CD8-positive, alpha-beta memory T cell (primary cell): ENCODE data around the gene MYO3B. TPM values are rescaled to one million over a fixed set of nuclear protein-coding genes. Genes with fewer than 3 reads are reported as not detected.

Experiments used
- CTCF ChIA-PET: fragments of 350-600 bp; sonication (Branson Sonifier 250); formaldehyde crosslinking; loops from one replicate; lab custom pipeline; 2021; ENCODE audit warnings: antibody characterized with exemption; lab: Charles Lee
- POLR2A ChIA-PET: fragments of 350-600 bp; sonication (Branson Sonifier 250); formaldehyde crosslinking; loops from one replicate; lab custom pipeline; 2021; ENCODE audit warnings: antibody characterized with exemption; lab: Charles Lee
- DNase-seq, 5 donors: peaks; one replicate each; pipeline versions ENCODE4 v3.0.0 to v3.0.0-alpha.2; 2020 to 2022; ENCODE audit warnings: mixed read lengths in 1 of 5
- H3K27ac ChIP-seq: one replicate; pipeline ENCODE4 v1.7.0; 2013; ENCODE audit warnings: low read depth, mild to moderate bottlenecking, low read length, moderate library complexity
- H3K27me3 ChIP-seq: 2 replicates; pipeline ENCODE4 v1.7.0; 2013; ENCODE audit warnings: low read length, mild to moderate bottlenecking; ENCODE audit not compliant: insufficient read depth, poor library complexity, severe bottlenecking
- H3K36me3 ChIP-seq: 2 replicates; pipeline ENCODE4 v1.7.0; 2013; ENCODE audit warnings: mild to moderate bottlenecking, low read length, moderate library complexity; ENCODE audit not compliant: insufficient read depth
- H3K4me1 ChIP-seq: 2 replicates; pipeline ENCODE4 v1.7.0; 2013; ENCODE audit warnings: mild to moderate bottlenecking, low read length, moderate library complexity; ENCODE audit not compliant: insufficient read depth
- H3K4me3 ChIP-seq: 2 replicates; pipeline ENCODE4 v1.7.0; 2013; ENCODE audit warnings: mild to moderate bottlenecking, low read length
- H3K9me3 ChIP-seq: 2 replicates; pipeline ENCODE4 v1.7.0; 2013; ENCODE audit warnings: mild to moderate bottlenecking, low read length
- H3K27ac Mint-ChIP-seq, 8 donors: one replicate each; pipeline ENCODE4 v1.8.0; 2020 to 2021; ENCODE audit warnings: mixed read lengths in 8 of 8, mild to moderate bottlenecking in 6 of 8, inconsistent platforms in 3 of 8, moderate library complexity in 3 of 8
- H3K27me3 Mint-ChIP-seq, 2 donors: one replicate each; pipeline ENCODE4 v1.8.0; 2020 to 2021; ENCODE audit warnings: mixed read lengths in 2 of 2, mild to moderate bottlenecking in 1 of 2, moderate library complexity in 1 of 2
- H3K36me3 Mint-ChIP-seq, 3 donors: one replicate each; pipeline ENCODE4 v1.8.0; 2020 to 2021; ENCODE audit warnings: mixed read lengths in 3 of 3, inconsistent platforms in 1 of 3, mild to moderate bottlenecking in 1 of 3
- H3K4me1 Mint-ChIP-seq, 3 donors: one replicate each; pipeline ENCODE4 v1.8.0; 2020 to 2021; ENCODE audit warnings: mixed read lengths in 3 of 3, inconsistent platforms in 1 of 3, mild to moderate bottlenecking in 1 of 3
- H3K4me3 Mint-ChIP-seq, 7 donors: one replicate each; pipeline ENCODE4 v1.8.0; 2020 to 2021; ENCODE audit warnings: mixed read lengths in 7 of 7, mild to moderate bottlenecking in 6 of 7, moderate library complexity in 4 of 7, inconsistent platforms in 2 of 7
- H3K9me3 Mint-ChIP-seq, 5 donors: one replicate each; pipeline ENCODE4 v1.8.0; 2020 to 2022; ENCODE audit warnings: mixed read lengths in 5 of 5, mild to moderate bottlenecking in 3 of 5, moderate library complexity in 2 of 5, inconsistent platforms in 1 of 5
- polyA plus RNA-seq: library from polyadenylated mRNA; unstranded; fragments of 300-500 nt; fragmentation: Illumina TruSeq; gene quantifications from one replicate; pipeline ENCODE4 v1.2.3, GENCODE V29; 2021
- total RNA-seq, 2 experiments: library from RNA; stranded (reverse); gene quantifications; one replicate each; pipeline ENCODE4 v1.2.3, GENCODE V29; 2021

Gene MYO3B
- total and polyA plus RNA-seq, 3 experiments from 2014 or later = 0.08 to 0.33 (median 0.18) TPM

GRCh38 chr2:170330881-170331280 is 152.9 kb downstream of the MYO3B start:
- ChIA-PET CTCF (no interaction called here), POLR2A (no interaction called here)
- Histone ChIP-seq H3K36me3 (no peaks in the 10 kb centered on the region), H3K4me1 (no peaks in the 10 kb centered on the region), H3K9me3 (no peaks in the 10 kb centered on the region), H3K4me3 (no peak overlapping the region), H3K27ac (no peak overlapping the region), H3K27me3 (no peaks in the 10 kb centered on the region)
- Mint-ChIP-seq H3K4me3 (no peak overlapping the region), H3K27ac (no peak overlapping the region), H3K9me3 (no peaks in the 10 kb centered on the region), H3K4me1 (no peaks in the 10 kb centered on the region), H3K36me3 (no peaks in the 10 kb centered on the region), H3K27me3 (peaks cover 6 to 42% of the 10 kb centered on the region in 2 donors)
- DNase-seq = no peak

DNA sequence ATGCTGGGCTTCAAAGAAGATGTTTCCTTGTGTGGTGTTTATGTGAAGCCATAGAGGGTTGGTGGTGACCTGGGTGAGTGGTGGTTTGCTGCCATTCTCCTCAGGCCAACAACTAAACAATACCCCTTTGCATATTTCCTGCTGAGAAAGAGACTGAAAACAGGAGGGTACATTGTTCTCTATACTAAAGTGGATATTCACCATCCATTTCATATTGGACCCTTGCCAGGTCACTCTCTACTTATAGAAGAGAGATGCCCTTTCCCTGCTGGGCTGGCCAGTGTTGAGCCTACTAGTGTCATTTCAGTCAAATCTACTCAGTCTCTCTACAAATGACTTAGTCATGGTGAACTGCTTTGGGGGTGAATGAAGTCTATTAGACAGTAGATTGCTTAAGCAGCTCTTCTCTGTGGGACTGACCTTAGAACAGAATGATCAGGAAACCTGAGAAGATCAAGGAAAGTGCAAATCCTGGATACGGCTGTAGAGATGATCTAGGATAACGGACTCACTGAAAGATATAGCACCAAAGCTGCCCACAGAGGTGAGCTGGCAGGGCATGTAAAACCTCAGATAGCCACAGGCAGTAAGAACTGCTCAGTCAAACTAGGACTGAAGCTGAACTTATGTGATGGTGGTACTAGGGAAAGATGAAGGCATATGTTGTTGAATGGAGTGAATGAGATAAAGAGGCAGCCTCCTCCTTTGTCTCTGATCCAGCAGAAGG is 154.9 kb downstream of the MYO3B start:
- Histone ChIP-seq H3K9me3 (no peaks in the 10 kb centered on the region), H3K27me3 (no peaks in the 10 kb centered on the region), H3K4me3 (no peak overlapping the region), H3K27ac (no peak overlapping the region), H3K4me1 (no peaks in the 10 kb centered on the region), H3K36me3 (no peaks in the 10 kb centered on the region)
- H3K27ac Mint-ChIP-seq = no peak overlapping the region
- peaks cover 7 to 46% of the 10 kb centered on the region in 2 donors for H3K27me3 Mint-ChIP-seq
- DNase-seq = no peak
- H3K4me1 Mint-ChIP-seq = no peaks in the 10 kb centered on the region
- H3K9me3 Mint-ChIP-seq = no peaks in the 10 kb centered on the region
- ChIA-PET POLR2A (no interaction called here), CTCF (no interaction called here)
- H3K36me3 Mint-ChIP-seq = no peaks in the 10 kb centered on the region
- H3K4me3 Mint-ChIP-seq = no peak overlapping the region

- H3K27me3 ChIP-seq = no peaks in the 10 kb centered on the region
- POLR2A ChIA-PET = no interaction called here
- no peaks in the 10 kb centered on the region for H3K4me1 ChIP-seq
- Mint-ChIP-seq H3K27ac (no peak overlapping the region), H3K36me3 (no peaks in the 10 kb centered on the region), H3K4me1 (no peaks in the 10 kb centered on the region), H3K9me3 (no peaks in the 10 kb centered on the region), H3K27me3 (peaks cover 10 to 48% of the 10 kb centered on the region in 2 donors), H3K4me3 (no peak overlapping the region)
- H3K36me3 ChIP-seq = no peaks in the 10 kb centered on the region
- CTCF ChIA-PET = no interaction called here
- H3K27ac ChIP-seq = no peak overlapping the region
- no peak overlapping the region for H3K4me3 ChIP-seq
- DNase-seq = no peak
- no peaks in the 10 kb centered on the region for H3K9me3 ChIP-seq
Measured at GRCh38 chr2:170335351-170335750, 157.4 kb downstream of the MYO3B start.

- POLR2A ChIA-PET = no interaction called here
- H3K4me1 Mint-ChIP-seq = no peaks in the 10 kb centered on the region
- Histone ChIP-seq H3K27ac (no peak overlapping the region), H3K9me3 (no peaks in the 10 kb centered on the region), H3K36me3 (no peaks in the 10 kb centered on the region), H3K4me1 (no peaks in the 10 kb centered on the region), H3K27me3 (no peaks in the 10 kb centered on the region), H3K4me3 (no peak overlapping the region)
- peak overlapping the region in 1 of 7 donors; percentile 48 for H3K4me3 Mint-ChIP-seq
- peaks cover 10 to 47% of the 10 kb centered on the region in 2 donors for H3K27me3 Mint-ChIP-seq
- H3K27ac Mint-ChIP-seq = no peak overlapping the region
- no peak for DNase-seq
- H3K36me3 Mint-ChIP-seq = no peaks in the 10 kb centered on the region
- H3K9me3 Mint-ChIP-seq = no peaks in the 10 kb centered on the region
- CTCF ChIA-PET = interaction anchor here (1.9 kb wide), 1 partner anchor 23 kb away, joined by 4 read pairs; no protein-coding TSS in a partner anchor
Measured at GRCh38 chr2:170336408-170336807, 158.5 kb downstream of the MYO3B start.

DNA sequence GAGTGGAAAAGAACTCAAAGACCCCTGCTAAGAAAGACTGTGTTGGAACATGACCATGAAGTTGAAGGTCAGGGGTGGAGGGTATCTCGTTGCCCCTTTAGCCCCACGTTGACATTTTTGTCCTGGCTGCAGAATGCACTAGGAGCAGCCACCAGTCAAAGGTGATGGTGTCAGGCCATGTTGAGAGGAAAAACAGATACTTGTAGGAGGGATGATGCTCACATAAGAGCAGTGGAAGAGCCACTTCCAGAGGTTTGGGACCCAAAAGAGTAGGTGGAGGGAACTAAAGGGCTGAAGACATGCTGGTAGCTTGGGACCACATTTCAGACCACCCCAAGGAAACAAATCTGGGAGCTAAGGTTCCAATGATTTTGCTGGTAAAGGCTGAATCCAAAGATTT is 159.0 kb downstream of the MYO3B start:
- Histone ChIP-seq H3K4me3 (no peak overlapping the region), H3K9me3 (no peaks in the 10 kb centered on the region), H3K4me1 (no peaks in the 10 kb centered on the region), H3K27me3 (no peaks in the 10 kb centered on the region), H3K27ac (no peak overlapping the region), H3K36me3 (no peaks in the 10 kb centered on the region)
- POLR2A ChIA-PET = no interaction called here
- peak overlapping the region in 1 of 7 donors; percentile 48 for H3K4me3 Mint-ChIP-seq
- no peak overlapping the region for H3K27ac Mint-ChIP-seq
- H3K27me3 Mint-ChIP-seq = peaks cover 10 to 42% of the 10 kb centered on the region in 2 donors
- no peaks in the 10 kb centered on the region for H3K4me1 Mint-ChIP-seq
- no peaks in the 10 kb centered on the region for H3K36me3 Mint-ChIP-seq
- no peaks in the 10 kb centered on the region for H3K9me3 Mint-ChIP-seq
- CTCF ChIA-PET = interaction anchor here (1.9 kb wide), 1 partner anchor 22 kb away, joined by 4 read pairs; no protein-coding TSS in a partner anchor
- DNase-seq = no peak

DNA sequence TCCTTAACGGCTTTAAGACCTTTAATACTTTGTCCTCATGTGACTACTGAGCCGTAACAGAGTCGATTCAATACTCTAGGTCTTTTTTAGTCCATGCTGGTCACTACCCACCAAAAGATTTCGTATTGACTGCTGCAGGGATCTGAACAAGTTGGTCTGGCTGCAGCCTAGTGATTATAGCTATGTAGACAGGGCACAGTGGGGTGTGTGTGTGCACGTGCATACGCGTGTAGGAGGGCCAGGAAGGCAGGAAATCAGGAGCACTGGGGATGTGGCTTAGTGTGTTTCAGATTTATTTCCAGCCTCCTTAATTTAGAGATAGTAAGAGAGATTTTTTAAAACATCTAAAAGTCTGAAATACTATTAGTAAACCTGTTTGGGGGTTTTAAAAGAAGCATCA is 161.4 kb downstream of the MYO3B start:
- H3K4me1 ChIP-seq = no peaks in the 10 kb centered on the region
- Mint-ChIP-seq H3K27me3 (peaks cover 10 to 27% of the 10 kb centered on the region in 2 donors), H3K4me1 (peaks cover 0 to 2% (median 0%) of the 10 kb centered on the region in 3 donors), H3K27ac (peak overlapping the region in 1 of 8 donors; percentile 74), H3K36me3 (no peaks in the 10 kb centered on the region), H3K4me3 (no peak overlapping the region), H3K9me3 (no peaks in the 10 kb centered on the region)
- H3K9me3 ChIP-seq = no peaks in the 10 kb centered on the region
- no peak overlapping the region for H3K27ac ChIP-seq
- DNase-seq = no peak
- ChIA-PET CTCF (no interaction called here), POLR2A (no interaction called here)
- H3K4me3 ChIP-seq = no peak overlapping the region
- no peaks in the 10 kb centered on the region for H3K27me3 ChIP-seq
- no peaks in the 10 kb centered on the region for H3K36me3 ChIP-seq

- ChIA-PET CTCF (no interaction called here), POLR2A (no interaction called here)
- no peak for DNase-seq
- Mint-ChIP-seq H3K27ac (no peak overlapping the region), H3K4me1 (peaks cover 0 to 2% (median 0%) of the 10 kb centered on the region in 3 donors), H3K9me3 (no peaks in the 10 kb centered on the region), H3K4me3 (no peak overlapping the region), H3K27me3 (peaks cover 8 to 22% of the 10 kb centered on the region in 2 donors), H3K36me3 (no peaks in the 10 kb centered on the region)
- Histone ChIP-seq H3K27ac (no peak overlapping the region), H3K27me3 (no peaks in the 10 kb centered on the region), H3K4me1 (no peaks in the 10 kb centered on the region), H3K36me3 (no peaks in the 10 kb centered on the region), H3K4me3 (no peak overlapping the region), H3K9me3 (no peaks in the 10 kb centered on the region)
Measured at GRCh38 chr2:170339750-170340692, 162.1 kb downstream of the MYO3B start.

DNA sequence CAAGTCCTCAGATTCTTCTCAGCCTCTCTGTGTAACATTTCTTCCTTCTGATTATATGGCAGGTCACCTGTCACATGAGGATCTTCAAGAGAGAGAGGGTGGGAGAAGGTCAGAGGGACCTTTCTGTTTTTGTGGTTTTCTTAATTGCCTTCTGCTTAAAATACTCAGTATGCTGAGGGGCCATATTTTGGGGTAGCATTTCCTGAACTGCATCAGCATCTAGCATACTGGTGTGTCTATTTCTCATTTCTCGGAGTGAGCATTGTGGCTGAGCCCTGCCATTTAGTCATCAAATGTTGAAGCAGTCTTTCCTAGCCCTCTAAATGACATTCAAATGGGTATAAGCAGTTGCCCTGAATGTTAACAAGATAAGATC is 162.7 kb downstream of the MYO3B start:
- Mint-ChIP-seq H3K4me3 (no peak overlapping the region), H3K4me1 (peaks cover 0 to 2% (median 0%) of the 10 kb centered on the region in 3 donors), H3K36me3 (no peaks in the 10 kb centered on the region), H3K9me3 (no peaks in the 10 kb centered on the region), H3K27ac (no peak overlapping the region), H3K27me3 (peaks cover 8 to 18% of the 10 kb centered on the region in 2 donors)
- no peaks in the 10 kb centered on the region for H3K36me3 ChIP-seq
- no peak overlapping the region for H3K27ac ChIP-seq
- no peak for DNase-seq
- no peak overlapping the region for H3K4me3 ChIP-seq
- no peaks in the 10 kb centered on the region for H3K9me3 ChIP-seq
- H3K4me1 ChIP-seq = no peaks in the 10 kb centered on the region
- no peaks in the 10 kb centered on the region for H3K27me3 ChIP-seq
- POLR2A ChIA-PET = no interaction called here
- CTCF ChIA-PET = no interaction called here
